ENCODE results near the gene PPIL1. TPM values are rescaled to one million over a fixed set of nuclear protein-coding genes. Genes with fewer than 3 reads are reported as not detected.
A peak's percentile ranks its signal among the peaks of the same experiment; 100 is the strongest.

PPIL1 gene
- total RNA-seq, 2 donors from 2014 or later = 41.1 to 53.7 TPM

DNA sequence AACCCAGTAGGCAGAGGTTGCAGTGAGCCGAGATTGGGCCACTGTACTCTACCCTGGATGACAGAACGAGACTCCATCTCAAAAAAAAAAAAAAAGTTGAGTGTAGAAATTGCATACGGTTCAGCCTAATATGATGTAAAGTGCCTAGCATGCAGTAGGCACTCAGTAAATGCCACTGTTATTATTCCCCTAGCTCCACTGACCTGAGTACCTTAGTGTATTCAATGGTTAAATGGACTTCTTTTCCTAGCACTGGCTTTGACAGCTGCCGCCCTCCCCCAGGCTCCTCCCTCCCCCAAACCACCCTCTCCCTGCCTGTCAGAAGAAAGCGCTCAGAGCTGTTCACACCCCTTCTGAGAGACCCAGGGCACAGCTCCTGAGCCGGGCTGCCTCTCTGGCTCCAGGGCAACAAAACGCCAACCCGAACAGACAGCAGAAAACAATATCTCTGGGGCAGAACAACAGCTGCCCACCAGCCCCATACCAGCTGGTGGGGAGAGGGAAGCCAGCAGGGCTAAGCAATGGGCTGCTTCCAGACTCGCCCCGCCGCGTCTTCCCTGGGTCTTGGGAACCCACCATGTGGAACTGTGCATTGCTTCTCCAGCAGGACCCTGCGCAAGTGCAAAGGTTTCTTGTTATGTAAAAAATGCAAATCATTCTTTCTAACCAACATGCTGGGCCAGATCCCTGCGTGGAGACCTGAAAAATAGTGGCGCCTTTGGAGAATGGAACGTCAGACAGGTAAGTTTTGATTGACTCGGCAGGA, 39.8 kb downstream of the PPIL1 start:
- TF ChIP-seq, protein P1, sequence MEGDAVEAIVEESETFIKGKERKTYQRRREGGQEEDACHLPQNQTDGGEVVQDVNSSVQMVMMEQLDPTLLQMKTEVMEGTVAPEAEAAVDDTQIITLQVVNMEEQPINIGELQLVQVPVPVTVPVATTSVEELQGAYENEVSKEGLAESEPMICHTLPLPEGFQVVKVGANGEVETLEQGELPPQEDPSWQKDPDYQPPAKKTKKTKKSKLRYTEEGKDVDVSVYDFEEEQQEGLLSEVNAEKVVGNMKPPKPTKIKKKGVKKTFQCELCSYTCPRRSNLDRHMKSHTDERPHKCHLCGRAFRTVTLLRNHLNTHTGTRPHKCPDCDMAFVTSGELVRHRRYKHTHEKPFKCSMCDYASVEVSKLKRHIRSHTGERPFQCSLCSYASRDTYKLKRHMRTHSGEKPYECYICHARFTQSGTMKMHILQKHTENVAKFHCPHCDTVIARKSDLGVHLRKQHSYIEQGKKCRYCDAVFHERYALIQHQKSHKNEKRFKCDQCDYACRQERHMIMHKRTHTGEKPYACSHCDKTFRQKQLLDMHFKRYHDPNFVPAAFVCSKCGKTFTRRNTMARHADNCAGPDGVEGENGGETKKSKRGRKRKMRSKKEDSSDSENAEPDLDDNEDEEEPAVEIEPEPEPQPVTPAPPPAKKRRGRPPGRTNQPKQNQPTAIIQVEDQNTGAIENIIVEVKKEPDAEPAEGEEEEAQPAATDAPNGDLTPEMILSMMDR (IDR thresholded peaks at IDR 0.05) = no peak
- Histone ChIP-seq H3K27me3 (no peaks in the 10 kb centered on the region), H3K9me3 (no peaks in the 10 kb centered on the region), H3K4me1 (peaks cover 0 to 55% of the 10 kb centered on the region in 2 donors), H3K4me3 (no peak overlapping the region), H3K27ac (peak overlapping the region; percentile 85 to 91), H3K36me3 (no peaks in the 10 kb centered on the region)
- no peak for DNase-seq (ENCODE audit: low spot score)

DNA sequence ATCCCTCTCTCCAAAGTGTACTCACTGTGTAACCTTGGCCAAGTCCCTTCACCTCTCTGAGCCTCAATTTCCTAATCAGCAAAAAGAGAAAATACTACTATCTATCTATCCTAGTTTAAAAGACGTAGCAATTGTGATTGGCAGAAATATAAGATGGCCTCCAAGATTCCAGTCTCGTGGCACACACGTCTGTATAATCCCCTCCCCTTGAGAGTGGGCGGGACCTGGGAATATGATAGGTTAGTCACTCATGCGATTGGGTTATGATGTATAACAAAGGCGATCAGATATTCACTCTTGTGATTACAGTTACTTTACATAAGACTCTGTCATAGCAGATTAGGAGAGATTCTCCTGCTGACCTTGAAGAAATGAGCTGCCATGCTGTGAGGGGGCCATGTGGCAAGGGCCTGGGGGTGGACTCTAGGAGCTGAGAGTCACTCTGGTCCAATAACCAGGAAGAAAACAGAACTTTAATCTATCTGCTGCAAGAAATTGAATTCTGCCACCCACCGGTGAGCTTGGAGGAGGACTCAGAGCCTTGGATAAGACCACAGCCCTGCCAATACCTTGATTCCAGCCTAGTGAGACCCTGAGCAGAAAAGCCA, 41.3 kb downstream of the PPIL1 start:
- Histone ChIP-seq H3K27me3 (no peaks in the 10 kb centered on the region), H3K4me1 (peaks cover 0 to 60% of the 10 kb centered on the region in 2 donors), H3K4me3 (no peak overlapping the region), H3K27ac (no peak overlapping the region), H3K36me3 (no peaks in the 10 kb centered on the region), H3K9me3 (no peaks in the 10 kb centered on the region)
- TF ChIP-seq, protein P1 (IDR thresholded peaks at IDR 0.05) = no peak
- DNase-seq (ENCODE audit: low spot score) = no peak

DNA sequence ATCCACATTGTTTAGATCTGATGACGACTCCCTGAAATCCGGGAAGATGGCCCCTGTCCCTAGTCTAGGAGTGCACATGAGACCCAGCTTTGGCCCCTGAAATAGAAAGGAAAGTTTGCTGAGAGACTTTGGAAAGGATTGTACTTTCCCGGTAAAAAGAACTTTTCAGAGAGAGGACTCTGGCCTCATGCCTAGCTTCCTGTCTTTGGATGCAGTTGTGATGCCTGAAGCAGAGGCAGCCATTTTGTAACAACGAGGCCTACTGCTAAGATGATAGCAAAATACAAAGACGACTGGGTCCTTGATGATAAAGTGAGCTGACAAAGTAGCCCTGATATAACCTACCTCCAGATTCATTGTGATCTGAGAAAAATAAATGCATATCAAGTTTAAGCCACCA, 42.3 kb downstream of the PPIL1 start:
- Histone ChIP-seq H3K4me1 (peaks cover 0 to 64% of the 10 kb centered on the region in 2 donors), H3K4me3 (no peak overlapping the region), H3K9me3 (no peaks in the 10 kb centered on the region), H3K27ac (peak overlapping the region; percentile 2 to 33), H3K36me3 (no peaks in the 10 kb centered on the region), H3K27me3 (no peaks in the 10 kb centered on the region)
- TF ChIP-seq, protein P1 (IDR thresholded peaks at IDR 0.05) = no peak
- DNase-seq (ENCODE audit: low spot score) = no peak

DNA sequence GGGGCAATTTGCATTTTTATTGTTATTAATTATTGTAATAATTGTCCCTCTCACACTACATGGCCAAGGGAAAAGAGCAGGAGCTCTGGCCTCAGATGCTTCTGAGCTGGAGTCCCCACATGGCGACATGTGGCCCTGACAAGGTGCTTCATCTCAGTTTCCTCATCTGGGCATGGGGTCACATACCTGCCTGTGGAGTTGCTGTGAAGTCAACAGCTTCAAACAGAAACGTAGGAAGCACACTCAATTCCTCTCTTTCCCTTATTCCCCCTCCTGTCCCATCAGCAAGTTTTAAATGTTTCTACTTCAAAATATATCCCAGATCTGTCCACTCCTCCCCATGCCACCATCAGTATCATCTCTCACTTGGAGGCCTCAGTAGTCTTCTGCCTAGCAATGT, 44.0 kb downstream of the PPIL1 start:
- TF ChIP-seq, protein P1 (IDR thresholded peaks at IDR 0.05) = no peak
- Histone ChIP-seq H3K9me3 (no peaks in the 10 kb centered on the region), H3K27me3 (no peaks in the 10 kb centered on the region), H3K27ac (peak overlapping the region; percentile 71 to 77), H3K4me3 (no peak overlapping the region), H3K4me1 (peaks cover 0 to 64% of the 10 kb centered on the region in 2 donors), H3K36me3 (no peaks in the 10 kb centered on the region)
- no peak for DNase-seq (ENCODE audit: low spot score)

DNA sequence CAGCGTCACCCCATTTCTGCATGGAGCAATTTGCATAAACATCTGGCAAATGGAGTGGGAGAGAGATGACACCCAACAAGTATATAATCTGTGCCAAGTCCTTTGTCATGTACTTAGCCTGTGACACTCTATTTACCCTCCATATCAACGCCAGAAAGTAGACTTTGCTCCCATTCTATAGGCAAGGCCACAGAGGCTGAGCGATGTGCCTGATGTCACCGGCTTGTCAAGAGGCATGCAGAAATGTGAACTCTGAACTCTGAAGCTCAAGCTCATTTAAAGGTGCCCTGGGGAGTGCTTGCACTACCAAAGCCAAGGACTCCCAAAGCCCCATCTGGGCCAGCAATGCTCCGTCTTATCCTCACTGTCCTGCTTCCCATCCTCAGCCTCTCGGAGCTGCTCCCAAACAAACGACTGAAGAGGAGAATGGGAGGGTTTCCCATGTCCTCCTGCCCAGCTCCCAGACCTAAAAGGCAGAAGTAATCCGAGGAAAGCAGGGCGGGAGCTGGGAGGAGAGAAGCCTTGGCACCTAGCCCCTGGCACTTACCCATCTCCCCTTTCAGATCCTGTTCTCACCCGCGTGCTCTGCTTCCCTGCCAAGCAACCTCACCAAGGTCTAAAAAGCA, 44.6 kb downstream of the PPIL1 start:
- peak; percentile 80 for DNase-seq (ENCODE audit: low spot score)
- H3K27ac ChIP-seq = peak overlapping the region; percentile 71 to 77
- H3K9me3 ChIP-seq = no peaks in the 10 kb centered on the region
- H3K36me3 ChIP-seq = no peaks in the 10 kb centered on the region
- H3K4me1 ChIP-seq = peaks cover 0 to 65% of the 10 kb centered on the region in 2 donors
- no peak overlapping the region for H3K4me3 ChIP-seq
- TF ChIP-seq, protein P1 (IDR thresholded peaks at IDR 0.05) = no peak
- no peaks in the 10 kb centered on the region for H3K27me3 ChIP-seq

Measured in right atrium auricular region (tissue), 2 donors.